BJ (cell line): ENCODE measurements around the gene MAGT1. TPM values are rescaled to one million over a fixed set of nuclear protein-coding genes. Genes with fewer than 3 reads are reported as not detected.

Source experiments
- CTCF ChIA-PET: fragments of 350-600 bp; formaldehyde crosslinking; extraction: SDS; loops from one replicate; lab custom pipeline; 2021; ENCODE audit warnings: antibody characterized with exemption, inconsistent platforms; lab: Yijun Ruan, JAX
- POLR2A ChIA-PET: fragments of 300-600 bp; sonication (Branson Sonifier 250); formaldehyde crosslinking; extraction: SDS; loops from one replicate; lab custom pipeline; 2021; ENCODE audit warnings: antibody characterized with exemption; lab: Charles Lee
- DNase-seq: peaks from one replicate; pipeline ENCODE4 v3.0.0-alpha.2; 2011; ENCODE audit warnings: low read depth
- H3K27me3 ChIP-seq: 2 replicates; pipeline ENCODE4 v1.6.0; 2011; ENCODE audit warnings: low read length; ENCODE audit not compliant: control insufficient read depth, insufficient read depth
- H3K36me3 ChIP-seq: 2 replicates; pipeline ENCODE4 v1.5.1; 2011; ENCODE audit warnings: low read length; ENCODE audit not compliant: control insufficient read depth, insufficient read depth
- H3K4me3 ChIP-seq: 2 replicates; pipeline ENCODE4 v1.5.1; 2011; ENCODE audit warnings: low read depth, mild to moderate bottlenecking, control low read depth, low read length
- polyA plus RNA-seq: library from polyadenylated mRNA; depleted of rRNA; stranded (reverse); fragments of >200 nt; gene quantifications from 2 replicates; pipeline ENCODE4 v1.2.3, GENCODE V29; 2011
- TF ChIP-seq, protein P1 (sequence below): IDR thresholded peaks from 2 replicates; pipeline ENCODE4 v1.5.1; 2011; ENCODE audit warnings: low read depth, mild to moderate bottlenecking, control low read depth, inconsistent platforms, low read length, moderate library complexity; ENCODE audit not compliant: insufficient read depth

The MAGT1 gene
- polyA plus RNA-seq, 1 experiment, result 38.2 TPM

DNA sequence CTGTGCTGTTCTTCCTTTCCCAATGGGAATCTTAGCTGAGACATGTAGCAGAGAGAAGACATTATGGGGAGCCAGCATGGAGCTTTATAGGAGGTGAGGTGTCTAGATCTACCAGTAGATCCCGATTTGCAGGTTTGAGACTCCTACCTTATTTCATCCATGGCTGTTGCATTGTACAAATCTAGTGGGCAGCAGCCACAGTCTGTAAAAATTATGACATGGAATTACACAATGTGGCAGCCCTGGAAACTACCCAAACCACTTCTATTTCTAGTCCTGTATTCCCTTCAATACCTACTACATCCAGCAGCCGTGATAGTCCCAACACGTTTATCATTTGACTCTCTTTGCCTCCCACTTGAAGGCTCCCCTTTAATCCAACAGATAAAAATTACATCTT lies 23.3 kb upstream of the MAGT1 start:
- Histone ChIP-seq H3K4me3 (no peak overlapping the region), H3K27me3 (no peaks in the 10 kb centered on the region), H3K36me3 (no peaks in the 10 kb centered on the region)
- no peak for DNase-seq
- ChIA-PET CTCF (interaction anchor here (1.1 kb wide), 1 partner anchor 106 kb away, joined by 3 read pairs; no protein-coding TSS in a partner anchor), POLR2A (no interaction called here)
- TF ChIP-seq, protein P1, sequence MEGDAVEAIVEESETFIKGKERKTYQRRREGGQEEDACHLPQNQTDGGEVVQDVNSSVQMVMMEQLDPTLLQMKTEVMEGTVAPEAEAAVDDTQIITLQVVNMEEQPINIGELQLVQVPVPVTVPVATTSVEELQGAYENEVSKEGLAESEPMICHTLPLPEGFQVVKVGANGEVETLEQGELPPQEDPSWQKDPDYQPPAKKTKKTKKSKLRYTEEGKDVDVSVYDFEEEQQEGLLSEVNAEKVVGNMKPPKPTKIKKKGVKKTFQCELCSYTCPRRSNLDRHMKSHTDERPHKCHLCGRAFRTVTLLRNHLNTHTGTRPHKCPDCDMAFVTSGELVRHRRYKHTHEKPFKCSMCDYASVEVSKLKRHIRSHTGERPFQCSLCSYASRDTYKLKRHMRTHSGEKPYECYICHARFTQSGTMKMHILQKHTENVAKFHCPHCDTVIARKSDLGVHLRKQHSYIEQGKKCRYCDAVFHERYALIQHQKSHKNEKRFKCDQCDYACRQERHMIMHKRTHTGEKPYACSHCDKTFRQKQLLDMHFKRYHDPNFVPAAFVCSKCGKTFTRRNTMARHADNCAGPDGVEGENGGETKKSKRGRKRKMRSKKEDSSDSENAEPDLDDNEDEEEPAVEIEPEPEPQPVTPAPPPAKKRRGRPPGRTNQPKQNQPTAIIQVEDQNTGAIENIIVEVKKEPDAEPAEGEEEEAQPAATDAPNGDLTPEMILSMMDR, result no peak

DNA sequence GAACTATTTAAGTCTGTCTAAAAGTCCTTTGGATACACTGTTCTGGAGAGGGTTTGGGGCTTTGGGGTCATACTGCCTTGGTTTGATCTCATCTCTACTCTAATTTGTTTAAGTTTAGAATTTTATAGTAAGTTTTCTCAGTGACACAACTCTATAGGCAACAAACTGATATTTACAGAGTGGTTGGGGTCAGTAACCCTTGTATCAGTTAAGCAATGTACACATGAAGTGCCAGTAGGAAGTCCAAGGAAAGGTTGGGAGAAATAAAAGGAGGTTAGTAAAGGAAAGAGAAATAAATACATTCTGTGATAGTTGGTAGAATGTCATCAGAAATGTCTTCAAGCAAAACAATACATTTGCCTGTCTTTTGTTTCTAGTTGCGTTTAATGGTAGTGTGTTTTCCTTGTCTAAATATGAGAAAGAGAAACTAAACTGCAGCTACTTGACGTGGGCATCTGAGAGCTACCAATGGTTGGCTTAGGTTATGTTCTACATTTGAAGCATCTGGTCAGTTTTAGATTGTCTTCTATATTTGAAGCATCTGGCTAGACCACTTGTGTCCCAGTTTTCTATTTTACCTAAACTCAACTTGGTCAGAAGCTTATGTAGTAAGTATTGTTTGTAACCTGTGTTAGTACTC lies 22.2 kb upstream of the MAGT1 start:
- Histone ChIP-seq H3K4me3 (no peak overlapping the region), H3K27me3 (no peaks in the 10 kb centered on the region), H3K36me3 (no peaks in the 10 kb centered on the region)
- ChIA-PET CTCF (no interaction called here), POLR2A (no interaction called here)
- TF ChIP-seq, protein P1, result no peak
- no peak for DNase-seq

DNA sequence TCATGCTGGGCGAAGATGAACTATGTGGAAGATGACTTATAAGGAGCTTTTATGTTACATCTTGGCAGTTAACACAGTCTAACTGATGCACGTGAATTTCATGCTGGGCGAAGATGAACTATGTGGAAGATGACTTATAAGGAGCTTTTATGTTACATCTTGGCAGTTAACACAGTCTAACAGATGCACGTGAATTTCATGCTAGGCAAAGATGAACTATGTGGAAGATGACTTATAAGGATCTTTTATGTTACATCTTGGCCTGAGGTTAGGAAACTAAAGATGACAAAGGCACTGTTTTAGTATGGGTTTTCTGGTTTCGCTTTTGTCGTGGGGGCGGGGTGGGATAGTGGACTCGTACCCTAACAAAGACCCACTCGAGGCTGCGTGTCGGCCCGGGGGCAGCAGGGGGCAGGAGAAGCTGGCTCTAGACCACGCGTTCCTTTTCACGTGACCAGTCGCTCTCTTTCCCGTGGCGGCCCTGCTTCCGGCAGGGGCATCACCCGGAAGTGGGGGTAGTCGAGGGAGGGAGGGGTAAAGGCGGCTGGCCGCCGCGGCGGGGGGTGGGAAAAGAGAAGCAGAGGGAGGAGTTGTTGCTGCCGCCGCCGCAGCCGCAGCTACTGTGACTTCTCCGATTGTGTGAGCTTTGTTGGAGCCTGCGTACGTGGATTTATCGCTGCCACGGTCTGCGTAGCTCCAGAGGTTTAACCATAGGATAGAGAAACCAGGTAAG lies 15.0 kb upstream of the MAGT1 start, which contains the start of gene ATP7A:
Gene ATP7A (plus strand): TSS at position 586 of the 733 bp plus-strand sequence. CDS start 60,949 bp downstream, outside the sequence.
- CTCF ChIA-PET, result interaction anchor here (0.6 to 1.6 kb wide), 5 partner anchors 115 to 198 kb away, joined by 3 to 8 read pairs (median 6); no protein-coding TSS in a partner anchor
- H3K36me3 ChIP-seq, result no peaks in the 10 kb centered on the region
- POLR2A ChIA-PET, result no interaction called here
- TF ChIP-seq, protein P1, result peak; percentile 63
- peak within 1 kb of the TSS; percentile 55 for H3K4me3 ChIP-seq
- peak; percentile 34 for DNase-seq
- H3K27me3 ChIP-seq, result no peaks in the 10 kb centered on the region

DNA sequence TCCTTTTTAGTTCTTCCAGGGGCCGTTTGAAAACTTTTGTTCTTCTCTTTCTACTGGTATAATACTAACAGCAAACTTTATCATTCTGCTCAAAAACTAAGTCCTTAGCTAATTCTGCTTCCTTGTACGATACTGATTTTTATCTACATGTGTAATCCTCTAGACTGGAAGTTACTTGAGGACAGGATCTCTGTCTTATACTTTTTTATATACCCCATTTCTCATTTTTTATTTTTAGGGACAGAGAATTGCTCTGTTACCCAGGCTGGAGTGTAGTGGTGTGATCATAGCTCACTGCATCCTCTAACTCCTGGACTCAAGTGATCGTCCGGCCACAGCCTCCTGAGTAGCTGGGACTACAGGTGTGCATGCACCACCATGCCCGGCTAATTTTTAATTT lies 6.3 kb upstream of the MAGT1 start:
- Histone ChIP-seq H3K27me3 (no peaks in the 10 kb centered on the region), H3K4me3 (no peak overlapping the region), H3K36me3 (no peaks in the 10 kb centered on the region)
- TF ChIP-seq, protein P1, result no peak
- no peak for DNase-seq
- ChIA-PET POLR2A (no interaction called here), CTCF (interaction anchor here (0.6 kb wide), 1 partner anchor 128 kb away, joined by 3 read pairs; no protein-coding TSS in a partner anchor)

DNA sequence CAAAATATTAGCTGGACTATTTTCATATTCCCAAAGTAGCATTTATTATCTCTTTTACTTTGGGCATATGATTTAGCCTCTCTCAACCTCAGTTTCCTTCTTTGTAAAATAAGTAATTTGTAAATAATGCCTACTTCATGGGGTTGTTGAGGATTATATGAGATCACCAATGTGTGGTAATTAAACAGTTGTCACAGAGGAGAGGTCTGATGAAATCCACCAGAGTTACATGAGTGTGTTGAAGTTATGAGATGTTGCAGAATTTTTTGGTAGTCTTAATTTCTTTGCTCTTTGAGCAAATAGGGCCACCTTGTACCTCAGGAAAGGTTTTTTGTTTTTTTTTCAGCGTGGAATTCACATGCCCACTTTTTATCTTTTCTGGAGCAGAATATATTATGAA lies 5.5 kb upstream of the MAGT1 start:
- no peak for DNase-seq
- peak overlapping the region; percentile 66 for H3K4me3 ChIP-seq
- no peaks in the 10 kb centered on the region for H3K27me3 ChIP-seq
- TF ChIP-seq, protein P1, result no peak
- CTCF ChIA-PET, result interaction anchor here (0.6 kb wide), 1 partner anchor 129 kb away, joined by 3 read pairs; no protein-coding TSS in a partner anchor
- no peaks in the 10 kb centered on the region for H3K36me3 ChIP-seq
- POLR2A ChIA-PET, result no interaction called here
